Measurements from ENCODE around the gene PRSS56.

GRCh38 chr2:232571026-232571474, 50.9 kb downstream of the PRSS56 start:
- no peak for TF ChIP-seq CTCF (IDR thresholded peaks at IDR 0.05)
- no peak for TF ChIP-seq POLR2A (IDR thresholded peaks at IDR 0.05)
- no peak for TF ChIP-seq POLR2AphosphoS5 (IDR thresholded peaks at IDR 0.05)

Measured in breast epithelium (tissue), 3 donors.